Measurements from ENCODE around the gene FBXO40.

Gene FBXO40

DNA sequence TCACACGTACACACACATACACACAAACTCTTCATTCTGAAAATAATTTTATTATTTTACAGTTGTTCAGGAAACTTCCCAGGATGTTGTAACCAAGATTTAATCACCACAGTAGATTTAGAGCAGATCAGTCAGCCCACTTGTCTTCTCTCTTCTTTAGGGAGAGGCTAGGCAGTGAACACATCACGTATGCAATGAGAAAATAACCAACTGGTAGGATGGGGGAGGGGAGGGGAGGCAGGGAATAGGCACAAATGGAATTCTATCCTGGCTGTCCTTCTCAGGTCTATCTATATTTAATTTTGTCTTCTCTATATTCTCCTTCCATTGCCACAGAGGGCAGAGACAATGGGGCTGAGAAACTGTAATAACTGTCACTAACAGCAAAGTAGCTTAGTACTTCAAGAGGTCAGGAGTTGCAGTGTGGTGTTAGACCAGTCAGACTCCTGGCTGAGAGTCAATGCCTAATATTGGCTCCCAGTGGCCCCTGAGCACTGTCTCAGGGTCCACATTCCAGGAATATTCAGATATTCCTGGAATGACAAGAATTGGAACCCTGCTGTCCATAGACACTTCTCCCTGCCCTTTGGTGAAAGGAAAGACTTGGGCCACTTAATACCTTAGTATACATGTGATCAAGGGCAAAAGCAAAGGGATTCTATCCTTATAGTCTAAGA is 70.1 kb downstream of the FBXO40 start:
- DNase-seq (ENCODE audit: low read depth): no peak

DNA sequence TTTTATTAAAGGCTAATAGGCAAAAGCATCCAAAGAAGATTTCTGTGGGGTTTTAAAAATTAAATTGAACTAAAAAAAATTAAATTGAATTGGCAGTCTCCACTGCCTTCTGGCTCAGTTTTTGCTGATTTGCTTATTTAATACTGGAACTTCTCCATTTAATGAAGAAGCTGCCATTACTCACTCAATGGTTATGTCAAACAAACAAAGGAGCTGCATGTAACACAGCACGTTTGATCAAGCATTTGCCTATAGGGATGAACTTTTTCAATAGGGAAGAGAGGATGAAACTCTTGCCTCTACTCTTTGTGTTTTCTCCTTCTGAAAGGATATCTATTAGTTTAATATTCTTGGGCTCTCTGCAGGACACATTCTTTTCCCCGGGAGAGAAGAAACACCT is 72.3 kb downstream of the FBXO40 start:
- no peak for DNase-seq (ENCODE audit: low read depth)

GRCh38 chr3:121667333-121667732 is 74.2 kb downstream of the FBXO40 start:
- no peak for DNase-seq (ENCODE audit: low read depth)

DNA sequence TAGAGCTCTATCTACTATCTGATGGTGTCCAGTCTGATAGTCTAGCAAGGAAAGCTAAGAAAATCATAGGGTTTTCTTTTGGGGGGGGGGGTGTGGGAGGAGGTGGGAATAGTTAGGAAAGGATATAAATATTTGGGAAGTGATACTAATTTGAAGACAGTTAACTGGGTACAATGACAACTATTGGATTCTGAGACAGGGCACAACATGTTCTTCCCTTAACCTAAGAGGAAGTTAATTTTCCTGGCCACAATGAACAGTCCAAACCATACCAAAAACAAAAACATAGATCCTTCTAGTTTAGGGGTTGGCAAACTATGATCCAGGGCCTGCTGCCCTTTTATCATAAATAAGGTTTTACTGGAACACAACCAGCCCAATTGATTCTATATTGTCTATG is 77.5 kb downstream of the FBXO40 start:
- DNase-seq (ENCODE audit: low read depth): no peak

GRCh38 chr3:121677141-121677540 is 84.0 kb downstream of the FBXO40 start:
- DNase-seq (ENCODE audit: low read depth): no peak
